Fibroblast of skin of left biceps (primary cell): ENCODE data around the gene OR5H2.
"Not testable (repeated sequence)": the region's sequence is repeated elsewhere in the genome, so short reads cannot be mapped to it uniquely, and the experiment has no call there.

Experiments
- DNase-seq, 2 experiments: peaks; one replicate each; pipeline ENCODE4 v3.0.0-alpha.2; 2013; ENCODE audit warnings: low read depth in 2 of 2

The OR5H2 gene

GRCh38 chr3:98282205-98282604, at the start of gene OR5H2:
OR5H2 (plus strand) TSS chr3:98282505; CDS start chr3:98282903, 398 bp downstream.
- DNase-seq: no peak

- no peak for DNase-seq
Measured at GRCh38 chr3:98233468-98233867, 48.8 kb upstream of the OR5H2 start.

GRCh38 chr3:98240131-98240530, 42.2 kb upstream of the OR5H2 start:
- no peak for DNase-seq

- no peak for DNase-seq
Measured at GRCh38 chr3:98242155-98242554, 40.1 kb upstream of the OR5H2 start.

- DNase-seq: no peak
Measured at GRCh38 chr3:98243843-98244242, 38.5 kb upstream of the OR5H2 start.

- DNase-seq: no peak
Measured at GRCh38 chr3:98246142-98246541, 36.2 kb upstream of the OR5H2 start.

GRCh38 chr3:98256026-98256425, 26.3 kb upstream of the OR5H2 start:
- DNase-seq: not testable (repeated sequence)

- DNase-seq: no peak
Measured at GRCh38 chr3:98259707-98260106, 22.6 kb upstream of the OR5H2 start.

- no peak for DNase-seq
Measured at GRCh38 chr3:98262046-98262445, 20.3 kb upstream of the OR5H2 start.

GRCh38 chr3:98263944-98264343, 18.4 kb upstream of the OR5H2 start, which contains the start of gene OR5H6:
OR5H6 (plus strand) TSS chr3:98264244; CDS start chr3:98264333, 89 bp downstream.
- DNase-seq: no peak

GRCh38 chr3:98269846-98270245, 12.5 kb upstream of the OR5H2 start:
- no peak for DNase-seq

GRCh38 chr3:98272126-98272525, 10.2 kb upstream of the OR5H2 start:
- DNase-seq: no peak

- no peak for DNase-seq
Measured at GRCh38 chr3:98274914-98275313, 7.4 kb upstream of the OR5H2 start.

GRCh38 chr3:98290916-98291315, 8.6 kb downstream of the OR5H2 start:
- DNase-seq: no peak

- no peak for DNase-seq
Measured at GRCh38 chr3:98291332-98291957, 9.1 kb downstream of the OR5H2 start.

GRCh38 chr3:98322101-98322500, 39.8 kb downstream of the OR5H2 start:
- DNase-seq: no peak

GRCh38 chr3:98322686-98323085, 40.4 kb downstream of the OR5H2 start:
- DNase-seq: no peak

GRCh38 chr3:98323425-98323824, 41.1 kb downstream of the OR5H2 start:
- DNase-seq: no peak

- no peak for DNase-seq
Measured at GRCh38 chr3:98325055-98325454, 42.8 kb downstream of the OR5H2 start.

- no peak for DNase-seq
Measured at GRCh38 chr3:98326105-98326893, 44.0 kb downstream of the OR5H2 start.

- no peak for DNase-seq
Measured at GRCh38 chr3:98326945-98327344, 44.6 kb downstream of the OR5H2 start.

- DNase-seq: no peak
Measured at GRCh38 chr3:98328933-98329332, 46.6 kb downstream of the OR5H2 start.

- peak in 1 of 2 experiments; percentile 0 for DNase-seq
Measured at GRCh38 chr3:98329392-98330124, 47.3 kb downstream of the OR5H2 start.
